ENCODE results near the gene RPS2.
"Not testable (repeated sequence)": the region's sequence is repeated elsewhere in the genome, so short reads cannot be mapped to it uniquely, and the experiment has no call there.

The RPS2 gene

GRCh38 chr16:1964506-1965395 is at the start of gene RPS2:
Gene RPS2 (minus strand): TSS chr16:1964826. CDS start chr16:1964625, 201 bp downstream.
- peak; percentile 96 for DNase-seq (ENCODE audit: low read depth)

GRCh38 chr16:2013527-2013926 is 48.9 kb upstream of the RPS2 start:
- no peak for DNase-seq (ENCODE audit: low read depth)

- not testable (repeated sequence) for DNase-seq (ENCODE audit: low read depth)
Observed at GRCh38 chr16:2011726-2012125, 47.1 kb upstream of the RPS2 start.

GRCh38 chr16:2009791-2010510 is 45.3 kb upstream of the RPS2 start, which contains the start of gene ZNF598:
Gene ZNF598 (minus strand): TSS chr16:2009821.
- peak; percentile 81 for DNase-seq (ENCODE audit: low read depth)

- no peak for DNase-seq (ENCODE audit: low read depth)
Observed at GRCh38 chr16:2009164-2009711, 44.6 kb upstream of the RPS2 start.

- peak; percentile 42 for DNase-seq (ENCODE audit: low read depth)
Observed at GRCh38 chr16:2008631-2009163, 44.1 kb upstream of the RPS2 start.

- no peak for DNase-seq (ENCODE audit: low read depth)
Observed at GRCh38 chr16:2008009-2008526, 43.4 kb upstream of the RPS2 start.

GRCh38 chr16:2007081-2007836 is 42.6 kb upstream of the RPS2 start:
- no peak for DNase-seq (ENCODE audit: low read depth)

GRCh38 chr16:2006317-2006716 is 41.7 kb upstream of the RPS2 start:
- no peak for DNase-seq (ENCODE audit: low read depth)

GRCh38 chr16:2005646-2006045 is 41.0 kb upstream of the RPS2 start:
- no peak for DNase-seq (ENCODE audit: low read depth)

- no peak for DNase-seq (ENCODE audit: low read depth)
Observed at GRCh38 chr16:2004795-2005517, 40.3 kb upstream of the RPS2 start.

- peak; percentile 91 for DNase-seq (ENCODE audit: low read depth)
Observed at GRCh38 chr16:2003827-2004641, 39.4 kb upstream of the RPS2 start.

- no peak for DNase-seq (ENCODE audit: low read depth)
Observed at GRCh38 chr16:2003231-2003826, 38.7 kb upstream of the RPS2 start.

- DNase-seq (ENCODE audit: low read depth): no peak
Observed at GRCh38 chr16:2002406-2003230, 38.0 kb upstream of the RPS2 start.

- DNase-seq (ENCODE audit: low read depth): no peak
Observed at GRCh38 chr16:2001456-2002355, 37.1 kb upstream of the RPS2 start.

GRCh38 chr16:2001035-2001434 is 36.4 kb upstream of the RPS2 start:
- no peak for DNase-seq (ENCODE audit: low read depth)

- DNase-seq (ENCODE audit: low read depth): no peak
Observed at GRCh38 chr16:1999866-2000514, 35.4 kb upstream of the RPS2 start.
